HepG2 (cell line): ENCODE measurements around the gene TMEM106B. TPM values are rescaled to one million over a fixed set of nuclear protein-coding genes. Genes with fewer than 3 reads are reported as not detected.
A peak's percentile ranks its signal among the peaks of the same experiment; 100 is the strongest.

Source experiments
- ARID2 ChIP-seq: sonication (generic); formaldehyde crosslinking; IDR thresholded peaks from 2 replicates; pipeline ENCODE4 v1.8.1; 2022; ENCODE audit warnings: mild to moderate bottlenecking, missing genetic modification reagents, borderline replicate concordance
- ERF ChIP-seq: IDR thresholded peaks from 2 replicates; pipeline ENCODE4 v1.6.1; 2018; ENCODE audit warnings: missing biosample characterization, missing genetic modification reagents
- LCORL ChIP-seq, 2 experiments: fragments of 450-650 bp in 1 of 2; sonication (generic) in 1 of 2; formaldehyde crosslinking in 1 of 2; IDR thresholded peaks; 2 replicates each; pipeline versions ENCODE4 v1.5.0 to v1.6.1; 2017 to 2020; ENCODE audit warnings: antibody characterized with exemption in 1 of 2, missing genetic modification reagents in 1 of 2
- MAFG ChIP-seq: sonication (generic); formaldehyde crosslinking; IDR thresholded peaks from 2 replicates; pipeline ENCODE4 v1.5.1; 2020; ENCODE audit warnings: mild to moderate bottlenecking, missing genetic modification reagents
- PHF8 ChIP-seq: sonication (generic); formaldehyde crosslinking; IDR thresholded peaks from 2 replicates; pipeline ENCODE4 v1.5.0; 2020; ENCODE audit warnings: missing genetic modification reagents
- SAFB2 ChIP-seq: sonication (generic); formaldehyde crosslinking; IDR thresholded peaks from 2 replicates; pipeline ENCODE4 v1.5.1; 2020; ENCODE audit warnings: missing genetic modification reagents, low read depth, mild to moderate bottlenecking, borderline replicate concordance
- SMAD9 ChIP-seq: sonication (generic); formaldehyde crosslinking; IDR thresholded peaks from 2 replicates; pipeline ENCODE4 v1.5.1; 2020; ENCODE audit warnings: mild to moderate bottlenecking, missing genetic modification reagents
- ZHX2 ChIP-seq, 2 experiments: sonication (generic) in 1 of 2; formaldehyde crosslinking in 1 of 2; IDR thresholded peaks; 2 replicates each; pipeline versions ENCODE4 v1.6.1 to v1.9.0; 2014 to 2022; ENCODE audit warnings: antibody characterized with exemption in 1 of 2, borderline replicate concordance in 1 of 2, inconsistent platforms in 1 of 2, low read depth in 1 of 2, missing genetic modification reagents in 1 of 2
- ZNF296 ChIP-seq: sonication (generic); formaldehyde crosslinking; conservative IDR thresholded peaks from 2 replicates; pipeline ENCODE4 v1.5.0; 2020; ENCODE audit warnings: mild to moderate bottlenecking, missing genetic modification reagents
- ZNF564 ChIP-seq: sonication (generic); formaldehyde crosslinking; IDR thresholded peaks from 2 replicates; pipeline ENCODE4 v1.8.1; 2023; ENCODE audit warnings: mild to moderate bottlenecking, missing genetic modification reagents
- polyA plus RNA-seq, 8 experiments: library from polyadenylated mRNA; depleted of rRNA in 3 of 8; stranded (reverse) in 7 of 8; unstranded in 1 of 8; fragments of >200 nt; fragmentation: Illumina TruSeq in 4 of 8; extraction: Trizol in 4 of 8; gene quantifications; 2 replicates each; pipeline versions ENCODE4 v1.2.1 to v1.2.3, GENCODE V29; 2011 to 2016; ENCODE audit warnings: low read depth in 4 of 8, missing spikeins in 1 of 8, mixed read lengths in 1 of 8; ENCODE audit not compliant: insufficient read depth in 1 of 8
- total RNA-seq, 5 experiments: library from RNA; depleted of rRNA; stranded (reverse); fragments of >200 nt; fragmentation: Illumina TruSeq; extraction: Trizol; gene quantifications; 2 replicates each; pipeline ENCODE4 v1.2.3, GENCODE V29; 2016; ENCODE audit warnings: low read depth in 1 of 5
- TF ChIP-seq, protein P1 (sequence below): sonication (generic); formaldehyde crosslinking; conservative IDR thresholded peaks from 2 replicates; pipeline ENCODE4 v1.8.0; 2022; ENCODE audit warnings: low read depth, missing genetic modification reagents
- TF ChIP-seq, protein P2 (sequence below): sonication (generic); formaldehyde crosslinking; IDR thresholded peaks from 2 replicates; pipeline ENCODE4 v1.4.0; 2020; ENCODE audit warnings: missing genetic modification reagents, borderline replicate concordance
- TF ChIP-seq, protein P3 (sequence below): sonication (generic); formaldehyde crosslinking; IDR thresholded peaks from 2 replicates; pipeline ENCODE4 v1.9.0; 2022; ENCODE audit warnings: low read depth, missing genetic modification reagents

The TMEM106B gene
- total and polyA plus RNA-seq, 2 of the 13 experiments (the other 11 are each of a cell fraction or from before 2014, with no cell fraction given): 16.8 to 25.1 TPM

- TF ChIP-seq ZHX2 (IDR thresholded peaks at IDR 0.05; ENCODE audit: low read depth) (no peak; the same call in 1 of the 2 replicates), ZHX2 (CRISPR knock-in tag; IDR thresholded peaks at IDR 0.05; ENCODE audit: borderline replicate concordance) (no peak; the same call in 1 of the 2 replicates), ZNF564 (CRISPR knock-in tag) (peak; percentile 99), SAFB2 (CRISPR knock-in tag) (peak; percentile 85), ARID2 (peak; percentile 97), PHF8 (CRISPR knock-in tag) (peak; percentile 93), ERF (CRISPR knock-in tag) (peak; percentile 97), SMAD9 (CRISPR knock-in tag) (peak; percentile 77; the same call in 1 of the 2 replicates), MAFG (CRISPR knock-in tag) (peak; percentile 15; the same call in 1 of the 2 replicates), LCORL (IDR thresholded peaks at IDR 0.05) (0 out of 2 replicates have a peak, but pooled peaks have one; percentile 13), LCORL (CRISPR knock-in tag; IDR thresholded peaks at IDR 0.05) (peak; percentile 96), ZNF296 (CRISPR knock-in tag) (0 out of 2 replicates have a peak, but pooled peaks have one; percentile 88)
- TF ChIP-seq, protein P1, sequence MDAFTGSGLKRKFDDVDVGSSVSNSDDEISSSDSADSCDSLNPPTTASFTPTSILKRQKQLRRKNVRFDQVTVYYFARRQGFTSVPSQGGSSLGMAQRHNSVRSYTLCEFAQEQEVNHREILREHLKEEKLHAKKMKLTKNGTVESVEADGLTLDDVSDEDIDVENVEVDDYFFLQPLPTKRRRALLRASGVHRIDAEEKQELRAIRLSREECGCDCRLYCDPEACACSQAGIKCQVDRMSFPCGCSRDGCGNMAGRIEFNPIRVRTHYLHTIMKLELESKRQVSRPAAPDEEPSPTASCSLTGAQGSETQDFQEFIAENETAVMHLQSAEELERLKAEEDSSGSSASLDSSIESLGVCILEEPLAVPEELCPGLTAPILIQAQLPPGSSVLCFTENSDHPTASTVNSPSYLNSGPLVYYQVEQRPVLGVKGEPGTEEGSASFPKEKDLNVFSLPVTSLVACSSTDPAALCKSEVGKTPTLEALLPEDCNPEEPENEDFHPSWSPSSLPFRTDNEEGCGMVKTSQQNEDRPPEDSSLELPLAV (CRISPR knock-in tag): peak; percentile 98
- TF ChIP-seq, protein P2, sequence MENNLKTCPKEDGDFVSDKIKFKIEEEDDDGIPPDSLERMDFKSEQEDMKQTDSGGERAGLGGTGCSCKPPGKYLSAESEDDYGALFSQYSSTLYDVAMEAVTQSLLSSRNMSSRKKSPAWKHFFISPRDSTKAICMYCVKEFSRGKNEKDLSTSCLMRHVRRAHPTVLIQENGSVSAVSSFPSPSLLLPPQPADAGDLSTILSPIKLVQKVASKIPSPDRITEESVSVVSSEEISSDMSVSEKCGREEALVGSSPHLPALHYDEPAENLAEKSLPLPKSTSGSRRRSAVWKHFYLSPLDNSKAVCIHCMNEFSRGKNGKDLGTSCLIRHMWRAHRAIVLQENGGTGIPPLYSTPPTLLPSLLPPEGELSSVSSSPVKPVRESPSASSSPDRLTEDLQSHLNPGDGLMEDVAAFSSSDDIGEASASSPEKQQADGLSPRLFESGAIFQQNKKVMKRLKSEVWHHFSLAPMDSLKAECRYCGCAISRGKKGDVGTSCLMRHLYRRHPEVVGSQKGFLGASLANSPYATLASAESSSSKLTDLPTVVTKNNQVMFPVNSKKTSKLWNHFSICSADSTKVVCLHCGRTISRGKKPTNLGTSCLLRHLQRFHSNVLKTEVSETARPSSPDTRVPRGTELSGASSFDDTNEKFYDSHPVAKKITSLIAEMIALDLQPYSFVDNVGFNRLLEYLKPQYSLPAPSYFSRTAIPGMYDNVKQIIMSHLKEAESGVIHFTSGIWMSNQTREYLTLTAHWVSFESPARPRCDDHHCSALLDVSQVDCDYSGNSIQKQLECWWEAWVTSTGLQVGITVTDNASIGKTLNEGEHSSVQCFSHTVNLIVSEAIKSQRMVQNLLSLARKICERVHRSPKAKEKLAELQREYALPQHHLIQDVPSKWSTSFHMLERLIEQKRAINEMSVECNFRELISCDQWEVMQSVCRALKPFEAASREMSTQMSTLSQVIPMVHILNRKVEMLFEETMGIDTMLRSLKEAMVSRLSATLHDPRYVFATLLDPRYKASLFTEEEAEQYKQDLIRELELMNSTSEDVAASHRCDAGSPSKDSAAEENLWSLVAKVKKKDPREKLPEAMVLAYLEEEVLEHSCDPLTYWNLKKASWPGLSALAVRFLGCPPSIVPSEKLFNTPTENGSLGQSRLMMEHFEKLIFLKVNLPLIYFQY (CRISPR knock-in tag): peak; percentile 95
- TF ChIP-seq, protein P3, sequence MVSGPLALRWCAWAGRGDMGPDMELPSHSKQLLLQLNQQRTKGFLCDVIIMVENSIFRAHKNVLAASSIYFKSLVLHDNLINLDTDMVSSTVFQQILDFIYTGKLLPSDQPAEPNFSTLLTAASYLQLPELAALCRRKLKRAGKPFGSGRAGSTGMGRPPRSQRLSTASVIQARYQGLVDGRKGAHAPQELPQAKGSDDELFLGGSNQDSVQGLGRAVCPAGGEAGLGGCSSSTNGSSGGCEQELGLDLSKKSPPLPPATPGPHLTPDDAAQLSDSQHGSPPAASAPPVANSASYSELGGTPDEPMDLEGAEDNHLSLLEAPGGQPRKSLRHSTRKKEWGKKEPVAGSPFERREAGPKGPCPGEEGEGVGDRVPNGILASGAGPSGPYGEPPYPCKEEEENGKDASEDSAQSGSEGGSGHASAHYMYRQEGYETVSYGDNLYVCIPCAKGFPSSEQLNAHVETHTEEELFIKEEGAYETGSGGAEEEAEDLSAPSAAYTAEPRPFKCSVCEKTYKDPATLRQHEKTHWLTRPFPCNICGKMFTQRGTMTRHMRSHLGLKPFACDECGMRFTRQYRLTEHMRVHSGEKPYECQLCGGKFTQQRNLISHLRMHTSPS (CRISPR knock-in tag): peak; percentile 32
These were observed at the start of gene TMEM106B (continued) for GRCh38 chr7:12211054-12211710.
